Mammary epithelial cell (primary cell): ENCODE data around the gene RABGAP1L.

Experiments used
- EZH2 ChIP-seq: IDR thresholded peaks from 2 replicates; pipeline ENCODE4 v1.6.1; 2012; ENCODE audit warnings: low read length, inconsistent platforms, borderline replicate concordance
- TF ChIP-seq, protein P1 (sequence below), 2 donors: IDR thresholded peaks in 1 of 2; conservative IDR thresholded peaks in 1 of 2; 2 replicates each; pipeline ENCODE4 v1.5.1; 2011 to 2012; ENCODE audit warnings: inconsistent platforms in 2 of 2, low read length in 2 of 2, mild to moderate bottlenecking in 2 of 2, control low read depth in 1 of 2, low read depth in 1 of 2; ENCODE audit not compliant: insufficient read depth in 1 of 2; ENCODE audit errors: extremely low read depth in 1 of 2

DNA sequence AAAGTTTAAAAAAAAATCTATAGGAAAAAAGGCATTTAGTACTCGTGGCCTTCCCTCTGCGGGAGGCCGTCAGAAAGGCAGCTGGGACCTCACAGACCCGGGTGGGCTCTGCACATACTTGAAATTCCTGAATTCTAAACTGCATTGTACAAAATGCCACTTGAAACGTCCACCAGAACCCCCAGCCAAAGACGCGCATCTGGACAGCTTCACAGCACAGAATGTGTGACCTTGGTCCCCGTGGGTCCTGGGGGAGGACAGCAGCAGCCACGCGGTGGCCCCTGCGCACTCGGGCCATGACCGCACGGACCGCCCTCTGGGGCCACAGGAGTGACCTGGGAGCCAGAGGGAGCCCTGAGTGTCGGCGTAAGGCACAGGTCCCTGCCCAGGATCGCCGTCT is 884.5 kb downstream of the RABGAP1L start:
- TF ChIP-seq EZH2, result no peak
- TF ChIP-seq, protein P1, sequence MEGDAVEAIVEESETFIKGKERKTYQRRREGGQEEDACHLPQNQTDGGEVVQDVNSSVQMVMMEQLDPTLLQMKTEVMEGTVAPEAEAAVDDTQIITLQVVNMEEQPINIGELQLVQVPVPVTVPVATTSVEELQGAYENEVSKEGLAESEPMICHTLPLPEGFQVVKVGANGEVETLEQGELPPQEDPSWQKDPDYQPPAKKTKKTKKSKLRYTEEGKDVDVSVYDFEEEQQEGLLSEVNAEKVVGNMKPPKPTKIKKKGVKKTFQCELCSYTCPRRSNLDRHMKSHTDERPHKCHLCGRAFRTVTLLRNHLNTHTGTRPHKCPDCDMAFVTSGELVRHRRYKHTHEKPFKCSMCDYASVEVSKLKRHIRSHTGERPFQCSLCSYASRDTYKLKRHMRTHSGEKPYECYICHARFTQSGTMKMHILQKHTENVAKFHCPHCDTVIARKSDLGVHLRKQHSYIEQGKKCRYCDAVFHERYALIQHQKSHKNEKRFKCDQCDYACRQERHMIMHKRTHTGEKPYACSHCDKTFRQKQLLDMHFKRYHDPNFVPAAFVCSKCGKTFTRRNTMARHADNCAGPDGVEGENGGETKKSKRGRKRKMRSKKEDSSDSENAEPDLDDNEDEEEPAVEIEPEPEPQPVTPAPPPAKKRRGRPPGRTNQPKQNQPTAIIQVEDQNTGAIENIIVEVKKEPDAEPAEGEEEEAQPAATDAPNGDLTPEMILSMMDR (conservative IDR thresholded peaks at IDR 0.05 in 1 of 2, IDR thresholded peaks at IDR 0.05 in 1 of 2; ENCODE audit: extremely low read depth in 1 of 2, insufficient read depth in 1 of 2, low read depth in 1 of 2, low read length in 2 of 2), result no peak
